Globus pallidus (tissue), 1 donor: Measurements from ENCODE around the gene LBHD2.
"Not testable (repeated sequence)": the region's sequence is repeated elsewhere in the genome, so short reads cannot be mapped to it uniquely, and the experiment has no call there.

ENCODE experiments used
- DNase-seq: peaks from one replicate; pipeline ENCODE4 v3.0.0-alpha.2; 2015; ENCODE audit warnings: low spot score

Gene LBHD2

DNA sequence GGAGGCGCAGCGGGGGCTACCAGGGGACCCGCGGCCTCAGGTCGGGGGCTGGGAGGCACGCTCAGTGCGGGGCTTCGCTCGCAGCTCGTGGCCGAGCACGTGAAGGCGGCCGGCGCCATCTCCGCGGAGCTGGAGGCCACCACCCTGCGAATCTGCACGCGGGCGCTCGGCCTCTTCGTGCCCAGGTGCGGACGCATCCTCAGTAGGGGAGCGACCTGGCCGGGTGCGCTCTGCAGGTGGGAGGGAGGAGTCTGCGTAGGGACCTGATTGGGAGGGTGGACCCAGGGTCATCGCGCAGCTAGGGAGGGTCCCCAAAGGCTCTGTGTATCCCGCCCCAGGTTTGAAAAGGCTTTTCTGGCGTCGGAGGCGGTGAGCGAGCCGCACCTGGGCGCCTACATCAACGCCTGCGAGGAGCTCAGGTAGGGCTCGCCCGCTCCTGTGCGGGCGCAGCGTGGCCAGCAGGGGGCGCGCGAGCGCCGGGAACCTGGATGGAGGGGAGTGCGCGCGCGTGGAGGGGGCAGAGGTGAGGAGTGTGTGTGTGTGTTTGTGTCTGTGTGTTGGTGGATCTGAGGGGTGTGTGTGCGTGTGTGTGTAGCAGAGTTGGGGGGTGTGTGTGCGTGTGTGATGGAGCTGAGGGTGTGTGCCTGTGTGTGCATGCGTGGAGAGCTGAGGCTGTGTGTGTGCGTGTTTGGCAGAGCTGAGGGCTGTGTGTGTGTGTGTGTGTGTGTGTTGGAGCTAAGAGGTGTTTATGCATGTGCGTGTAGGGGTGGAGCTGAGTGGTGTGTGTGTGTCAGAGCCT lies 20.8 kb downstream of the LBHD2 start:
- DNase-seq = no peak

DNA sequence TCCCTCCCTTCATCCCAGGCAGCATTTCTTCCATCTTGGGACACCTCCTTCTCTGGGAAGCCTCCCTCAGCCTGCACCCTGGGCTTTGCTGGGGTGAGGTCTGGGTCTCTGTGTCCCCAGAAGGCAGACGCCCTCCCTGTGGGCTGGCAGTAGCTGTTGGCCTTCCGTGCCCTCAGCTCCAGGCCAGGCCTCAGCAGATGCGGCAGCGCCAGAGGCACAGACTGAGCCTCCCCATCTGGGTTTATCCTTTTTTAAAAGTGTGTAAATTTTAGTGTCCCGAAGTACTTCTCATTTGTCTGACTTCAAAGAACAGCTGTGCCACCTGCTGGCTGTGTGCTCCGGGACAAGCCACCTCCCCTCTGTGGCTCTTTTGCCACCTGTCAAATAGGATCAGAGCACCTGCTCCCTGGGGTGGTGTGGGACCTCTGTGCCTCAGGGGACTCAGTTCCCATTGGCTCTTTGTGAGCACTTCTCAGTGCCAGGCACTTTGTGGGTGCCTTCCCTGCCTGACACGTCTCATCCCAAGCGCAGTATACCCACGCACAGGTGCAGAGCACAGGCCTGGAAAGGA lies 21.7 kb downstream of the LBHD2 start:
- no peak for DNase-seq

GRCh38 chr14:103107455-103107854 lies 23.4 kb downstream of the LBHD2 start:
- DNase-seq = no peak

DNA sequence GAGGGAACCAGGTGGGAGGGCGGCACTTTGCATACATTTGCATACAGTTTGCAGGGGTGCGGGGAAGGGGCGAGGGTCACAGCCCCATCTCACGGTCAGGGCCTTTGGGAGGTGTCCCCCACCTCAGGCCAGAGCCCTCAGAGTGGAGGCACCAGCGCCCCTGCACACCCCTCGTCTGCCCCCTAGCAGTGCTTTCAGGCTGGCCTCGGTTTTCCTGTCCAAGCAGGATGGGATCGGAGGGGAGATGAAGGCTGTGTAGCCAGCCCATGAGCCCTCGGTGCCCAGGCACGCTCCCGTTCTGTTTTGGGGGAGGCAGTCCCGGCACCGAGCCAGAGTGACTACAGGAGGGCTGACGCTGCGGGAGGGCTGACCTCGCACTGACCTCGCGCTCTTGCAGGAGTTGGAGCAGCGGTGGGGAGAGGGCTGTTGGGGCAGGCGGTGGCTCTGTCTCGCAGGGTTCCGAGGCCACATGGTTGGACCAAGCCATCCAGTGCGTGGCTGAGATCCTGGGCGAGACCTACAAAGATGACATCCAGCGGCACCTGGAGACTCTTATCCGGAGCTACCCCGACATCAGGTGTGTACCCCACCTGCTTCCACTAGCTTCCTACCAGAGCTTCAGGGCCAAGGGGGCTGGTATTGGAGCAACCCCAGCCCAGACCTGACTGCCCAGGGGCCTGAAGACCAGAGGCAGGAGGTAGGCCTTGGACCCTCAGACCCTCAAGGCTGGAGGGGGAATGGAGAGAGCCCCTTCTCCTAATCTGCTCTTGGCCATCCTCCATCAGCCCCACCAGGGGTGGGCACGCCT lies 24.1 kb downstream of the LBHD2 start:
- DNase-seq = no peak

GRCh38 chr14:103108749-103109207 lies 24.8 kb downstream of the LBHD2 start:
- no peak for DNase-seq

GRCh38 chr14:103109535-103110441 lies 25.8 kb downstream of the LBHD2 start:
- no peak for DNase-seq

DNA sequence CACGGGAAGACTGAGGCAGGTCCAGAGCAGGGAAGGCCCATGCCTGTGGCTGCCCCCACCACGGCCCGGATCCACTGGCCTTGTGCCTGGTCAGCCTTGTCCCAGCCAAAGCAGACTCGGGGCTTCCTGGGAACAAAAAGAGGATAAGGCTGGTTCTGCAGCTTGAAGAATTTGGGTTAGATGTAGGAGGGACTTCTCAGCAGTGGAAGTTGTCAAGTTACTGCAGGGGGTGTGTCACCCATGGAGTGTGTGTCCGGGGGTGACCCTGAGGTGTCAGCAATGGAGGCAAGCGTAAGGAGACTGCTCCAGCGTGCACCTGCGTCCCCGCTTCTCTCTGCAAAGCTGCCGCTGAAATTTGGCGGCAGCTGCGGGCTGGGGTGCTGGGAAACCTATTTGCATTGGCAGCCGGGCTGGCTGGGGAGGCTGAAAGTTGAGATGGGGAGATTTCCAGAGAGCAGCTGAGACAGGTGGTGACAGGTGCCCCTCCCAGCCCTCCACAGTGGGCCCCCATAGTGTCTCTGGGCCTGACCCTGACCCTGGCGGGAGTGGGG lies 26.7 kb downstream of the LBHD2 start:
- no peak for DNase-seq

DNA sequence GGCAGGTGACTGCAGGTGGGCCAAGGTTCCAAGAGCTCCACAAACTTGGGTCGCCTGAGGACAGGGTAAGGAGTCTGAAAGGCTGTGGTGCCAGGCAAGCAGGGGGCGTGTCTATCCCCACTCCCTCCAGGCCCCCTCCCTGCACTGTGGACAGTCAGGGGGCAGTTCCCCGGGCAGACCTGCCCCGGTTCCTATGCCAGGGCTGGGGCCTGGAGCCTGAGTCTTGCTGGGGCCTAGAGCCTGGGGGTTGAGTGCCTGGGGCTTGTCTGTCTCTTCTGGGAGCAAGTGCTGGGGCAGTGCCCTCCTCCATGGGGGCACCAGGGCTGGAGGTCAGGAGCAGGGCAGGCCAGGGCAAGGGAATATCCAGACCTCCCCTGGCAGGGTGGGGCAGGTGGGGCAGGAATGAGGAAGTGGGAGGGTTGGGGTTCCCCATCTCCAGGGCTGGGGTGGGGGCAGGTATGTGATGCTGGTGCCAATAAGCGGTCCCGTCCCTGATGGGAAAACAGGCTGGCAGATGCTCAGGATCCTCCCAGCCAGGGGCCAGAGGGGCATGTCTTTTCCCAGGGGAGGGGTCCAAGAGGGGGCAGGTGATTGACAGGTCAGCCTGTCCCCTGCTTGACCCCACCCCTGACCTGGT lies 27.3 kb downstream of the LBHD2 start:
- DNase-seq = no peak

DNA sequence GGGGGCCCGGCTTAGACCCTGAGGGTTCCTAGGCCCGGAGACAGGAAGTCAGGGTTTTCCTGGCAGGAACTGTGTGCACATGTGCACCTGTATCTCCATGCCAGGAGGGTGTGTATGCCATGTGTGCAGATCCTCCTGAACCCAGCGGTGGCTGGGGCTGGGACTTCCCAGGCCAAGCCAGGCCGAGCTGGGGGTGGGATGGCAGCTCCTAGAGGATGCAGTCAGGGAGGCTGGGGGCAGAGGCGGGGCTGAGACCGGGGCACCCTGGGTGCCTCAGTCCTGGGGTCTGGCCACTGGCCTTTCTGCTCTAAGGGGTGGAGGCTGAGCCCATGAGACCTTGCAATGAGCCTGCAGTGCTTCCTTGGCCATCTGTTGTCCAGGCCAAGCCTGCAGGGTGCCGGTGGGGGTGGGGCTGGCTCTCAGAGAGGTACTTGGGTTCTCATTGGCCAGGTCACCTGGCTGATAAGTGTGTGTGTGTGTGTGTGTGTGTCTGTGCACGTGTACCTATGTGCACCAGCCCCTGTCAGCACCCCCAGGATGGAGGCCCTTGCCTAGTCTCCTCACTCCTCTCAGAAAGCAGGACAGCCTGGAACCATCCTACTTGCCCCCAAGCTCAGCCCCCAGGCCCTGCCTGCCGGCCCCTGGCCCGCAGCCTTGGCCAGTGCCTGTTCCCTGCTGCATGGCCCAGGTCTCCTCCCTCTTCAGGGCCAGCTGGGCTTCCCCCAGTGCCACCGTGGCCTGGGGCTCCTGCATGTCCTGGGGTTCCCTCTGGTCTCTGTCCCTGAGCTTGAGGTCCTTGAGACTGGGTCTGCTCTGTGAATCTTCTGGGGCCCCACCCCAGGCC lies 28.6 kb downstream of the LBHD2 start:
- DNase-seq = no peak

GRCh38 chr14:103113303-103113702 lies 29.3 kb downstream of the LBHD2 start:
- DNase-seq = no peak

DNA sequence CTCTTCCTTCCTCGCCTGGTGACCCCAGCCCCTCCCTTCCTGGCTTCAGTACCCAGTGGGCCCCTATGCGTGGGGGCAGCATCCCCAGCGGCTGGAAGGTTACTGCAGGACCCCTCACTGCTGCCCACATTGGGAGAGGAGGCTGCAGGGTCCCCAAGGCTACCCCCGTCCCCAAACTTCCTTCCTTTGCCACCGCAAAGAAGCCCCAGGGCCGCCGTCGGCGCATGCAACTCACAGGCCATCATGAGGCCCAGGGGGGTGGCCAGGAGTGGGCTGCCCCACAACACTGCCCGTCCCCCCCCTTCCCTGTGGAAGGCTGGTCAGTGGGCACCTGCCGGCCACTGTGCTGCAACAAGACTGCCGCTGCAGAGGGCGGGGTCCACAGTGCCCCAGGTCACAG lies 29.8 kb downstream of the LBHD2 start:
- DNase-seq = no peak

- not testable (repeated sequence) for DNase-seq
Observed at GRCh38 chr14:103115086-103115679, 31.2 kb downstream of the LBHD2 start.

GRCh38 chr14:103115845-103116572 lies 32.0 kb downstream of the LBHD2 start:
- no peak for DNase-seq

- DNase-seq = no peak
Observed at GRCh38 chr14:103116636-103117035, 32.6 kb downstream of the LBHD2 start.

DNA sequence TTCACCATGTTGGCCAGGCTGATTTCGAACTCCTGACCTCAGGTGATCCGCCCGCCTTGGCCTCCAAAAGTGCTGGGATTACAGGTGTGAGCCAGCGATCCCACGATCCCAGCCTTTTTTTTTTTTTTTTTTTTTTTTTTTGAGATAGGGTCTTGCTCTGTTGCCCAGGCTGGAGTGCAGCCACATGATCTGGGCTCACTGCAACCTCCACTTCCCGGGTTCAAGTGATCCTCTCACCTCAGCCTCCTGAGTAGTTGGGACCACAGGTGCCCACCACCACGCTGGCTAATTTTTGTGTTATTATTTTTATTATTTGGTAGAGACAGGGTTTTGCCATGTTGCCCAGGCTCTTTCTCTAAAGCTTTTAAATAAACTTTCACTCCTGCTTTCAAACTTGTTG lies 33.5 kb downstream of the LBHD2 start:
- not testable (repeated sequence) for DNase-seq

GRCh38 chr14:103118018-103118662 lies 34.1 kb downstream of the LBHD2 start:
- peak; percentile 64 for DNase-seq

DNA sequence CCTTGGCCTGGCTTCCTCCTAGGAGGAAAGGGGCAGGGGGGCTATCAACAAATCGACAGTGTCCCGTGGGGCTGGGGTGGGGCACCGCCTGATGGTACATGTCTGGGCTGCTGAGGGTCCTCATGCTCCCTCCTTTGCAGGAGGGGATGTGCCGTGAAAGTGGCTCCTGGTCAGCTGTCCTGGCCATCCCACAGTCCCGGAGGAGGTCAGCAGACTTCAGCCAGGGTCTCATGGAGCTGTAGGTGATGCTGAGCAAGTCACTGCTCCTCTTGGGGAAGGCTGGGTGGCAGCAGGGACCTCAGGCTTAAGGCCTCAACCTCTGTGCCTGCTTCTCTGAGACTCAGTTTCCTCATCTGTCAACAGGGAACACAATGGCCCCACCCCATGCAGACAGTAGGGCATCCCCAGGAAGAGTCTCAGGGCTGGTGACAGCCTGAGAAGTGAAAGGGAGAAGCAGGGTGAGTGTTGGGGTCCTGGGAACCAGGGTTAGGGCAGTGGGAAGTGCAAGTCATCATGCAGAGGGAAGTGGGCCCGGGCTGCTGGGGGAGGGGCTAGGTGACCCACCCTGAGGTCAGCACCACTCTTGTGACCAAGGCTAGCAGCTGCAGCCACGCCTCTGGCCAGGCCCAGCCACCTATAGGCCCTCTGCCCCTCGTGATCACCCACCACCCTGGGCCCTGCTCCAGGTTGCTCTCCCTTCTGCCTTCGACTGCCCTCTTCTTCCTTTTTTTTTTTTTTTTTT lies 34.8 kb downstream of the LBHD2 start:
- DNase-seq = peak; percentile 51

DNA sequence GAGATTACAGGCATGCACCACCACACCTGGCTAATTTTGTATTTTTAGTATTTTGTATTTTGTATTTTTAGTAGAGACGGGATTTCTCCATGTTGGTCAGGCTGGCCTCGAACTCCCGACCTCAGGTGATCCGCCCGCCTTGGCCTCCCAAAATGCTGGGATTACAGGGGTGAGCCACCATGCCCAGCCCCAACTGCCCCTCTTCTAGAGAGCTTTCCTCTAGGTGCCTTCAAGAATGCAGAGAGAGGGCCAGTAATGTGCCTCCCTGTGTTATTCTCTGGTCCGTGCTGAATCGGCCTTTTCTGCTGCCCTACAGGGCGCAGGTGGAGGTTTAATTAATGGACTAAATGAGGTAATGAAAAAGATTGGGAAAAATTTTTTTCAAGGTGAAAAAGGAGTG lies 35.5 kb downstream of the LBHD2 start:
- DNase-seq = not testable (repeated sequence)
